Testis (tissue), 3 donors: ENCODE measurements around the gene PRKG1. TPM values are rescaled to one million over a fixed set of nuclear protein-coding genes. Genes with fewer than 3 reads are reported as not detected.
"Not testable (repeated sequence)": the region's sequence is repeated elsewhere in the genome, so short reads cannot be mapped to it uniquely, and the experiment has no call there.

ENCODE experiments used
- DNase-seq: peaks from one replicate; pipeline ENCODE4 v3.0.0-alpha.2; 2019
- H3K27ac ChIP-seq, 2 donors: fragments of 200-600 bp; sonication (generic); one replicate each; pipeline ENCODE4 v1.5.1; 2019
- H3K27me3 ChIP-seq: fragments of 200-600 bp; sonication (generic); one replicate; pipeline ENCODE4 v1.5.1; 2019
- H3K36me3 ChIP-seq: fragments of 200-600 bp; sonication (generic); one replicate; pipeline ENCODE4 v1.5.1; 2017; ENCODE audit warnings: low read depth; ENCODE audit errors: missing control alignments
- H3K4me1 ChIP-seq: fragments of 200-600 bp; sonication (generic); one replicate; pipeline ENCODE4 v1.5.1; 2019
- H3K4me3 ChIP-seq, 2 donors: fragments of 200-600 bp; sonication (generic); one replicate each; pipeline ENCODE4 v1.5.1; 2017 to 2019
- H3K9me3 ChIP-seq: fragments of 200-600 bp; sonication (generic); one replicate; pipeline ENCODE4 v1.5.1; 2017
- CTCF ChIP-seq, 3 experiments: fragments of 450-650 bp in 2 of 3; fragments of 200-600 bp in 1 of 3; sonication (generic) in 1 of 3; IDR thresholded peaks; one replicate each; pipeline ENCODE4 v1.5.1; 2016 to 2019; ENCODE audit warnings: antibody characterized with exemption in 3 of 3, mild to moderate bottlenecking in 2 of 3, moderate library complexity in 1 of 3
- POLR2A ChIP-seq: fragments of 450-650 bp; IDR thresholded peaks from one replicate; pipeline ENCODE4 v1.6.1; 2017; ENCODE audit warnings: antibody characterized with exemption, mild to moderate bottlenecking, moderate library complexity
- WGBS, 2 donors: methylation state at CpG; one replicate each; pipeline ENCODE4 v1.1.5; 2018; 5-methylcytosine and 5-hydroxymethylcytosine counted together
- intact Hi-C: fragments of 100-400 bp; cut with DNase I; formaldehyde crosslinking; loops from one replicate; pipeline ENCODE4 v1.15.1; 2023; ENCODE audit warnings: low total_unique reads
- polyA plus RNA-seq: library from polyadenylated mRNA; stranded (reverse); fragments of 350-450 nt; fragmentation: Illumina TruSeq; extraction: RNeasy Lipid Tissue Mini Kit (QIAGEN cat#74804); gene quantifications from one replicate; pipeline ENCODE4 v1.2.3, GENCODE V29; 2014; ENCODE audit warnings: low read depth, low replicate concordance; ENCODE audit not compliant: insufficient read depth
- total RNA-seq, 2 donors: library from RNA; depleted of rRNA; stranded (reverse); fragments of >200 nt; gene quantifications; one replicate each; pipeline ENCODE4 v1.2.3, GENCODE V29; 2016

Gene PRKG1
- total and polyA plus RNA-seq, 3 donors from 2014 or later, result 6.3 to 15.3 (median 12.5) TPM

- H3K27ac ChIP-seq, result no peak overlapping the region
- no peaks in the 10 kb centered on the region for H3K27me3 ChIP-seq
- no peak for DNase-seq
- no peak for TF ChIP-seq CTCF (IDR thresholded peaks at IDR 0.05)
- no peak for TF ChIP-seq POLR2A
- H3K4me1 ChIP-seq, result no peaks in the 10 kb centered on the region
- no peaks in the 10 kb centered on the region for H3K9me3 ChIP-seq
- no peak overlapping the region for H3K4me3 ChIP-seq
- intact Hi-C loops, result no loop called here
- no peaks in the 10 kb centered on the region for H3K36me3 ChIP-seq
- WGBS, 2 donors, result 88 to 90% methylated on average over 1 of the region's 1 CpG
These were observed 613.0 kb downstream of the PRKG1 start for GRCh38 chr10:51687296-51687695.

- H3K4me1 ChIP-seq, H3K9me3 ChIP-seq, DNase-seq, H3K4me3 ChIP-seq, H3K27me3 ChIP-seq, H3K27ac ChIP-seq, intact Hi-C loops, H3K36me3 ChIP-seq: not testable (repeated sequence)
- WGBS, 2 donors, result 85 to 93% methylated on average over 2 of the region's 2 CpGs
These were observed 614.5 kb downstream of the PRKG1 start for GRCh38 chr10:51688826-51689225.

- DNase-seq, result no peak
- no peak overlapping the region for H3K27ac ChIP-seq
- TF ChIP-seq CTCF (IDR thresholded peaks at IDR 0.05), result no peak
- TF ChIP-seq POLR2A, result no peak
- WGBS, 2 donors, result 91 to 96% methylated on average over 3 of the region's 3 CpGs
- H3K27me3 ChIP-seq, result no peaks in the 10 kb centered on the region
- no peaks in the 10 kb centered on the region for H3K4me1 ChIP-seq
- intact Hi-C loops, result no loop called here
- no peaks in the 10 kb centered on the region for H3K36me3 ChIP-seq
- no peak overlapping the region for H3K4me3 ChIP-seq
- H3K9me3 ChIP-seq, result no peaks in the 10 kb centered on the region
These were observed 615.2 kb downstream of the PRKG1 start for GRCh38 chr10:51689536-51689935.

GRCh38 chr10:51691135-51691534, 616.8 kb downstream of the PRKG1 start:
- intact Hi-C loops, result no loop called here
- H3K27ac ChIP-seq, result no peak overlapping the region
- DNase-seq, result no peak
- WGBS, 2 donors, result 51 to 54% methylated on average over 4 of the region's 4 CpGs
- no peak overlapping the region for H3K4me3 ChIP-seq
- no peaks in the 10 kb centered on the region for H3K27me3 ChIP-seq
- H3K36me3 ChIP-seq, result no peaks in the 10 kb centered on the region
- H3K4me1 ChIP-seq, result peaks cover under 1% of the 10 kb centered on the region
- no peak for TF ChIP-seq POLR2A
- TF ChIP-seq CTCF (IDR thresholded peaks at IDR 0.05), result no peak
- no peaks in the 10 kb centered on the region for H3K9me3 ChIP-seq

DNA sequence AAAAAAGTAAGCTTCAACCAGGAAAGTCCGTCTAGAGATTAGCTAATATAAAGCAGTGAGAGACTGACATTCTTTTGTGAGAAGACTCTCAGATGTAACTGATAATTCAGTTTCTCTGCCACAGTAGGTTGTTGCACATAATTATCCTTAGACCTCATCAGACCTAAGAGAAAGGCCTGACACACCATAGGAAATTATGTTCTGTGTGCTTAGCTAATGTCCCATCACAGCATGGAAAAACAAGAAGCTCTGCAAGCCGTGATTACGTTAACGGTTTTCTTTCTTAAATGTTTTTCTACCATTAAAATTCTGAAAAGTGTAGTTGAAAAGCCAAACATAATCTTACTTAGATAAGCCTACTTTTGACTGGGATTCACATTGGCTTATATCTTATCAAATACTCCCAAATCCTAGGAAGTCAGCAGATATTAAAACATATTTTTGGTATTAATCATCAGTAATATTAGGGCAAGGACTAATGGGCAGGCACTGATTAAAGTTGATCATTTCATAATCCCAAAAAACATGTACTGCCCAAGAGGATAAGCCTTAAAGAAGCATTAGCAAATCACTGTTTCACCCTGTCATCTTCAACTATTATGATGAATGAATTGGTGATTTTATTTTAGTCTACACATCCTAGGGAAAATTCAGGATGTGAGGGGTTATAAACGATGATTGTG, 619.9 kb downstream of the PRKG1 start:
- Histone ChIP-seq H3K27me3 (no peaks in the 10 kb centered on the region), H3K9me3 (no peaks in the 10 kb centered on the region), H3K36me3 (no peaks in the 10 kb centered on the region), H3K27ac (no peak overlapping the region), H3K4me3 (no peak overlapping the region), H3K4me1 (peaks cover 15% of the 10 kb centered on the region)
- WGBS, 2 donors, result 65 to 69% methylated on average over 5 of the region's 5 CpGs
- DNase-seq, result no peak
- intact Hi-C loops, result no loop called here
- TF ChIP-seq POLR2A (no peak), CTCF (IDR thresholded peaks at IDR 0.05) (no peak)
